OCI-LY7 (cell line): ENCODE data around the gene SLC39A12.

Experiments
- CTCF ChIP-seq: fragments of 200-600 bp; sonication (generic); conservative IDR thresholded peaks from 2 replicates; pipeline ENCODE4 v1.5.1; 2014; ENCODE audit warnings: mild to moderate bottlenecking, antibody characterized with exemption, low read length, moderate library complexity, mixed read lengths
- EZH2phosphoT487 ChIP-seq: fragments of 200-600 bp; sonication (generic); IDR thresholded peaks from 2 replicates; pipeline ENCODE4 v1.6.1; 2018; ENCODE audit warnings: low read depth, borderline replicate concordance, mild to moderate bottlenecking, mixed run types, antibody characterized with exemption, low read length, moderate library complexity, mixed read lengths

DNA sequence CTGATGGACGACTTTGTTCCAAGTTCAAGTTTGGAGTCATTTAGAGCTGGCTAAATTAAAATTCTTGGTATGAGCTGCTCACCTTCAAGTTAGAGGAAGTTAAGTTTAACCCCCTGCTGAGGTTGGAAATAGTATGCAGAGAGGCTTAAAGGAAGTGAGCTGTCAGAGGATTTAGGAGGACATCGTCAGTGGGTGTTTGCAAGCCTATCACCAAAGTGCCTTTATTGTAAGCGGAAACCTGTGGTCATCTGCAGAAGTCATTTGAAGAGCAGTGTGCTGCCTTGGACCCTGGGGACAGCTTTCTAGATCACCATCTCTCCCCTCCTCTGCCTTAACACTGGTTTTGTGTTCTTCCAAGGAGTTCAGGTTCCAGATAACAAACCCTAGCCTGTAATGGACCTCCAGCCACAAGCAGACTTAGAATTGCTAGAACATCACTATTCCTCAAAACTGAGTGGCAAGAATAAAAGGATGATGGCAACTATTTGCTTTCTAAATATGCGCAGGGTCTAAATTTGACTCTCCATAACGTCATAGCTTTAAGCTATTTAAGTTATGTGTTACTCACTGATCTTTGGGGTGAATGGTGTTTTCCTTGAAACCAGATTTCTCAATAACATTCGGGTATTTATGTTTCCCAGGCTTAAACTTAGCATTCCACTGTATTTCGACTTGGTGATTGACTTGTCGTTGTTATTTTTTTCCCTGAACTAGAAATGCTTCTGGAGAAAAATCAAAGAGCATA, 93.4 kb downstream of the SLC39A12 start:
- TF ChIP-seq EZH2phosphoT487 (no peak), CTCF (no peak)
